SKM-1 (cell line): Measurements from ENCODE around the gene HLA-B.

Experiments
- DNase-seq: peaks from one replicate; lab custom pipeline; 2025; ENCODE audit not compliant: unreplicated experiment; lab: John Stamatoyannopoulos, UW

The HLA-B gene

GRCh38 chr6:31353384-31353945 lies 3.5 kb downstream of the HLA-B start:
- DNase-seq = no peak

- DNase-seq = no peak
These were observed 4.1 kb downstream of the HLA-B start for GRCh38 chr6:31352683-31353383.

- DNase-seq = no peak
These were observed 4.7 kb downstream of the HLA-B start for GRCh38 chr6:31352310-31352682.

GRCh38 chr6:31351401-31352309 lies 5.3 kb downstream of the HLA-B start:
- DNase-seq = no peak

- DNase-seq = no peak
These were observed 6.0 kb downstream of the HLA-B start for GRCh38 chr6:31351033-31351380.

GRCh38 chr6:31350196-31351032 lies 6.6 kb downstream of the HLA-B start:
- DNase-seq = no peak

GRCh38 chr6:31349301-31349700 lies 7.7 kb downstream of the HLA-B start:
- DNase-seq = no peak

GRCh38 chr6:31345026-31345730 lies 11.8 kb downstream of the HLA-B start:
- DNase-seq = no peak

GRCh38 chr6:31340228-31340627 lies 16.8 kb downstream of the HLA-B start:
- DNase-seq = no peak

- DNase-seq = no peak
These were observed 17.8 kb downstream of the HLA-B start for GRCh38 chr6:31339210-31339609.

GRCh38 chr6:31336896-31337496 lies 20.0 kb downstream of the HLA-B start:
- peak; percentile 24 for DNase-seq

- DNase-seq = no peak
These were observed 24.1 kb downstream of the HLA-B start for GRCh38 chr6:31332637-31333602.

GRCh38 chr6:31328355-31328960 lies 28.5 kb downstream of the HLA-B start:
- no peak for DNase-seq

- no peak for DNase-seq
These were observed 35.2 kb downstream of the HLA-B start for GRCh38 chr6:31321820-31322219.

- DNase-seq = no peak
These were observed 35.8 kb downstream of the HLA-B start for GRCh38 chr6:31321005-31321707.

- no peak for DNase-seq
These were observed 39.9 kb downstream of the HLA-B start for GRCh38 chr6:31317036-31317435.

GRCh38 chr6:31309641-31310040 lies 47.3 kb downstream of the HLA-B start:
- DNase-seq = no peak

- DNase-seq = no peak
These were observed 48.2 kb downstream of the HLA-B start for GRCh38 chr6:31308845-31309175.
